ENCODE data around the gene CNTRL.

The CNTRL gene

GRCh38 chr9:121214005-121214404 lies 139.2 kb downstream of the CNTRL start:
- H3K4me3 ChIP-seq (replicated peaks in 1 of 2; ENCODE audit: low read depth in 2 of 2, low read length in 2 of 2) = no peak overlapping the region
- no peak for TF ChIP-seq CTCF (IDR thresholded peaks at IDR 0.05; ENCODE audit: low read depth, low read length)
- no peak for DNase-seq (ENCODE audit: low read depth in 2 of 2)

GRCh38 chr9:121216271-121216805 lies 141.6 kb downstream of the CNTRL start:
- no peak for TF ChIP-seq CTCF (IDR thresholded peaks at IDR 0.05; ENCODE audit: low read depth, low read length)
- DNase-seq (ENCODE audit: low read depth in 2 of 2) = no peak
- H3K4me3 ChIP-seq (replicated peaks in 1 of 2; ENCODE audit: low read depth in 2 of 2, low read length in 2 of 2) = no peak overlapping the region

- DNase-seq (ENCODE audit: low read depth in 2 of 2) = peak in 1 of 2 donors; percentile 81
- H3K4me3 ChIP-seq (replicated peaks in 1 of 2; ENCODE audit: low read depth in 2 of 2, low read length in 2 of 2) = no peak overlapping the region
- no peak for TF ChIP-seq CTCF (IDR thresholded peaks at IDR 0.05; ENCODE audit: low read depth, low read length)
These were observed 143.0 kb downstream of the CNTRL start for GRCh38 chr9:121217609-121218292.

- no peak for DNase-seq (ENCODE audit: low read depth in 2 of 2)
- TF ChIP-seq CTCF (IDR thresholded peaks at IDR 0.05; ENCODE audit: low read depth, low read length) = no peak
- no peak overlapping the region for H3K4me3 ChIP-seq (replicated peaks in 1 of 2; ENCODE audit: low read depth in 2 of 2, low read length in 2 of 2)
These were observed 143.7 kb downstream of the CNTRL start for GRCh38 chr9:121218357-121219027.

- TF ChIP-seq CTCF (IDR thresholded peaks at IDR 0.05; ENCODE audit: low read depth, low read length) = no peak
- H3K4me3 ChIP-seq (replicated peaks in 1 of 2; ENCODE audit: low read depth in 2 of 2, low read length in 2 of 2) = no peak overlapping the region
- DNase-seq (ENCODE audit: low read depth in 2 of 2) = no peak
These were observed 144.8 kb downstream of the CNTRL start for GRCh38 chr9:121219530-121219929.

- no peak for TF ChIP-seq CTCF (IDR thresholded peaks at IDR 0.05; ENCODE audit: low read depth, low read length)
- no peak overlapping the region for H3K4me3 ChIP-seq (replicated peaks in 1 of 2; ENCODE audit: low read depth in 2 of 2, low read length in 2 of 2)
- no peak for DNase-seq (ENCODE audit: low read depth in 2 of 2)
These were observed 146.4 kb downstream of the CNTRL start for GRCh38 chr9:121220996-121221663.
